Activated naive CD4-positive, alpha-beta T cell treated with anti-CD3 and anti-CD28 coated beads, Interleukin-2, amount 50 U/mL, for 72 hours (primary cell): ENCODE results near the gene TMEM225B. TPM values are rescaled to one million over a fixed set of nuclear protein-coding genes. Genes with fewer than 3 reads are reported as not detected.
"Not testable (repeated sequence)": the region's sequence is repeated elsewhere in the genome, so short reads cannot be mapped to it uniquely, and the experiment has no call there.

Experiments used
- ATAC-seq, 2 donors: fragments of 150-1000 bp; cut with Tn5 transposase; 2 replicates each; pipeline ENCODE4 v1.10.0; 2021; ENCODE audit warnings: mild to moderate bottlenecking in 2 of 2, moderate library complexity in 2 of 2
- DNase-seq, 2 donors: peaks; one replicate each; pipeline ENCODE4 v3.0.0; 2021 to 2022; ENCODE audit warnings: low spot score in 2 of 2
- H3K27ac Mint-ChIP-seq, 2 donors: one replicate each; pipeline ENCODE4 v1.8.0; 2022; ENCODE audit warnings: mild to moderate bottlenecking in 2 of 2, mixed read lengths in 2 of 2
- H3K36me3 Mint-ChIP-seq, 2 donors: one replicate each; pipeline ENCODE4 v1.8.0; 2022; ENCODE audit warnings: mixed read lengths in 2 of 2
- H3K9me3 Mint-ChIP-seq, 2 donors: one replicate each; pipeline ENCODE4 v1.8.0; 2022; ENCODE audit warnings: mixed read lengths in 2 of 2
- total RNA-seq, 2 donors: library from RNA; stranded (reverse); gene quantifications; one replicate each; pipeline ENCODE4 v1.2.3, GENCODE V29; 2022

TMEM225B gene, protein sequence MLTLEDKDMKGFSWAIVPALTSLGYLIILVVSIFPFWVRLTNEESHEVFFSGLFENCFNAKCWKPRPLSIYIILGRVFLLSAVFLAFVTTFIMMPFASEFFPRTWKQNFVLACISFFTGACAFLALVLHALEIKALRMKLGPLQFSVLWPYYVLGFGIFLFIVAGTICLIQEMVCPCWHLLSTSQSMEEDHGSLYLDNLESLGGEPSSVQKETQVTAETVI
- 1 to 10 TPM in 1 of 2 donors, under 1 TPM in 1; 0.76 to 4.1 TPM for total RNA-seq

DNA sequence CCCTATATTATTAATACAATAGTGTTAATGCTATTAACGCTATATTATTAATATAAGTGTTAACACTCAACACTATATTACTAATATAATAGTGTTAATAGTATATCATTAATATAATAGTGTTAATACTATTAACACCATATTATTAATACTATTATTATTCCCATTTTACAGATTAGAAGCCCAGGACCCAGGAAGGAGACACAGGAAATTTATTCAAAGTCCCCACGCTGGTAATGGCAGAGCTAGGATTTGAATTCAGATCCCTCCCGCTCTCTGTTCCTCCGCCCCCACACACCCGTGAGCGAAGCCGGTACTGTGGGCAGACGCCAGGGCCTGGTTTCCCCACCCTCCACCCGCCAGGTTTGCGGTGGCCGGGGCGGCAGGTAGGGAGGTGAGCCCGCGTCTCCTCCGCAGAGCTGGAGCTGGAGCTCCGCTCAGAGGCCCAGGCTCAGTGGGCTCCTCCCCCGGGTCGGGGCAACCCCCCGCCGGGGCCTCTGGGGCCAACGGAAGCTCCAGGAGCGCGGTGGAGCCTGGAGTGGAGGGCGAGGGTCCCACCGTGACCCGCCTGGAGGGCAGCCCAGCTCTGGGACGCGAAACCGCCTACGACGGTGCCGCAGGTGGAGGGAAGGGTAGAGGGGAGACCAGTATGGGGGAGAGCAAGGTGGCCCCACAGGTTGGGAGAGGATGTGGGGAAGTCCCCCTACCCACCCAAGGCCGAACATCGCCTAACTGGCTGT, at the start of gene TMEM225B:
Gene TMEM225B (plus strand): TSS at position 506 of the 740 bp plus-strand sequence. CDS start 6,122 bp downstream, outside the sequence.
- peak; percentile 46 to 50 for ATAC-seq
- Mint-ChIP-seq H3K27ac (no peak within 1 kb of the TSS), H3K9me3 (no peaks in the 10 kb centered on the region), H3K36me3 (no peaks in the 10 kb centered on the region)
- no peak for DNase-seq

DNA sequence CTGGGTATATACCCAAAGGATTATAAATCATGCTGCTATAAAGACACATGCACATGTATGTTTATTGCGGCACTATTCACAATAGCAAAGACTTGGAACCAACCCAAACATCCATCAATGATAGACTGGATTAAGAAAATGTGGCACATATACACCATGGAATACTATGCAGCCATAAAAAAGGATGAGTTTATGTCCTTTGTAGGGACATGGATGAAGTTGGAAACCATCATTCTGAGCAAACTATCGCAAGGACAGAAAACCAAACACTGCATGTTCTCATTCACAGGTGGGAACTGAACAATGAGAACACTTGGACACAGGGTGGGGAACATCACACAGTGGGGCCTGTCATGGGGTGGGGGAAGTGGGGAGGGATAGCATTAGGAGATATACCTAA, 48.5 kb upstream of the TMEM225B start:
- H3K27ac Mint-ChIP-seq, ATAC-seq, DNase-seq: not testable (repeated sequence)
- peaks cover 4 to 18% of the 10 kb centered on the region in 2 donors for H3K9me3 Mint-ChIP-seq
- H3K36me3 Mint-ChIP-seq: peaks cover 17 to 28% of the 10 kb centered on the region in 2 donors

DNA sequence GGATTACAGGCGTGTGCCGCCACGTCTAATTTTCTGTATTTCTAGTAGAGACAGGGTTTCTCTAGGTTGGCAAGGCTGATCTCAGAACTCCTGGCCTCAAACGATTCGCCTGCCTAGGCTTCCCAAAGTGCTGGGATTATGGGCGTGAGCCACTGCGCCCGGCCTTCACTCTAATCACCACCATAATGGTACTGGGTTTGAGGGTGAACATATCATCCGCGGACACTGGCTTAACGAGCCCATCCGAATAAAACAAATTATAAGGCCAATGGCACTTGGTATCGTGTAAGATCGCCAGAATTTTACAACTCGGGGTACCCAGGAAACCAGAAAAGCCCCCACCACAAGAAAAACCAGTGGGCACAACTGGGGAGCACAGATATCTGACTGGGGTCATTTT, 46.7 kb upstream of the TMEM225B start:
- ATAC-seq (peak in 1 of 2 donors; percentile 2), DNase-seq (no peak)
- Mint-ChIP-seq H3K9me3 (peaks cover 4 to 14% of the 10 kb centered on the region in 2 donors), H3K36me3 (peaks cover 21 to 26% of the 10 kb centered on the region in 2 donors), H3K27ac (peak overlapping the region; percentile 8 to 97)

DNA sequence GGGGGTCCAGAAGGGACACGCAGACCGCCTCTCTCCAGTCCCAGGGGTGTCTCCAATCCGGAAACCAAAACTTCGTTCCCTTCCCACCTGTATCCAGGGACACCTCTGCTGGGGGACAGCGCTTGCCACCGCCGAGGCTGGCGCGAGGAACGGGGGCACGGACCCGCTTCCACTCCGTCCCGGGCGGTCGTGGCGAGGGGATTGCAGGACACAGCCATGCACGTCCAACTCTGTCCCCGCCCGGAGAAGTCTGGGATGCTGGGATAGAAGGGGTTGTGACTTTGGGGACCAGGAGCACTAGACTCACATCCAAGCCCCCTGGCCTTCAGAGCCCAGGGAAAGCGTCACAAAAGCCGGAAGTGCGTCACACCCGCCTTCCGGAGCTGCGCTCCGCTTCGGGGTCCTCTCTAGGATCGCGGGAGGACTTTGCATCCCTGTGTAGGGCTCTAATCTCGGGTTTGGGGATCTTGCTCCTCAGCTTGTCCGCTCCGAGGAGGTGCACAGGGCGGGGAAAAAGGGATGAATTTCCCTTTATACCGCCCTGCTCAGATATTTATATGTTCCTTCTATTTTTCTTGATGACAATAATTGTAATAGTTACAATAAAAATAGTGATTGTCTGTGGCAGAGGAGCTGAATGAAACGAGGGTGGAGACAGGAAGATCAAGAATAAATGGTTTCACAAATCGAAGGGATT, 46.2 kb upstream of the TMEM225B start, which contains the start of gene FAM200A:
Gene FAM200A (minus strand): TSS at position 348 of the 697 bp plus-strand sequence. CDS start 3,707 bp downstream, outside the sequence.
- DNase-seq (peak; percentile 72 to 78), ATAC-seq (peak; percentile 99 to 100)
- peak within 1 kb of the TSS; percentile 8 to 97 for H3K27ac Mint-ChIP-seq
- peaks cover 4 to 13% of the 10 kb centered on the region in 2 donors for H3K9me3 Mint-ChIP-seq
- H3K36me3 Mint-ChIP-seq: peaks cover 21 to 24% of the 10 kb centered on the region in 2 donors

DNA sequence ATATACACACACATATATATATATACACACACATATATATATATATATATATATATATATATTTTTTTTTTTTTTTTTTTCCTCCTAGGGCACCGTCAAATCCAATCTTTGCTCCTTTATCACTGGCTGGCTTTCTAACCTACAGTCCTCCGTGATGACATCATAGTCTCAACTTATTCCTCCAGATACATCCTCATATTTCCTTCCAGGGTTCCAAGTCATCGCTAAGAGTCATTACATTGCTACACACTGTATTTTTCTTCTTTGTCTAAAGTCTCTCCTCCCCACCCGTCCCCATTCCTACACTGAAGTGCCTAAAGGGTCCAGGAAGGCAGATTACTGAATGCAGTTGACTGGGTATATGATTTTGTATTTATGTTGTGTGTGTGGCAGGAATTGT, 45.0 kb upstream of the TMEM225B start:
- Mint-ChIP-seq H3K9me3 (peaks cover 4 to 8% of the 10 kb centered on the region in 2 donors), H3K36me3 (peaks cover 29 to 30% of the 10 kb centered on the region in 2 donors), H3K27ac (no peak overlapping the region)
- DNase-seq (no peak), ATAC-seq (no peak)

DNA sequence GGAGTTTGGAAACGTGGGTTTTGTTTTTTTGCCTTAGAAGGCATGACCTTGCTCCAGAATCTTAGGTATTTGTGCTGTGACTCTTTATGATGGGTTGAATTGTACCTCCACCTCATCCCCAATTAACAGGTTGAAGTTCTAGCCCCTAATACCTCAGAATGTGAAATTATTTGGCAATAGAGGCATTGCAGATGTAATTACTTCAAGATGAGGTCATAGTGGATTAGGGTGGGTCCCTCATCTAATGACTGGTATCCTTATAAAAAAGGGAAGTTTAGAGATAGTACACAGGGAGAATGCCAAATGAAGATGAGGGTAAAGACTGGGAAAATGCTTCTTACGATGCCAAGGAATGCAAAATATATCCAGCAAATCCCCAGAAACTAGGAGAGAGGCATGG, 43.1 kb upstream of the TMEM225B start:
- H3K36me3 Mint-ChIP-seq: peaks cover 22 to 33% of the 10 kb centered on the region in 2 donors
- no peak overlapping the region for H3K27ac Mint-ChIP-seq
- DNase-seq: no peak
- no peaks in the 10 kb centered on the region for H3K9me3 Mint-ChIP-seq
- no peak for ATAC-seq

DNA sequence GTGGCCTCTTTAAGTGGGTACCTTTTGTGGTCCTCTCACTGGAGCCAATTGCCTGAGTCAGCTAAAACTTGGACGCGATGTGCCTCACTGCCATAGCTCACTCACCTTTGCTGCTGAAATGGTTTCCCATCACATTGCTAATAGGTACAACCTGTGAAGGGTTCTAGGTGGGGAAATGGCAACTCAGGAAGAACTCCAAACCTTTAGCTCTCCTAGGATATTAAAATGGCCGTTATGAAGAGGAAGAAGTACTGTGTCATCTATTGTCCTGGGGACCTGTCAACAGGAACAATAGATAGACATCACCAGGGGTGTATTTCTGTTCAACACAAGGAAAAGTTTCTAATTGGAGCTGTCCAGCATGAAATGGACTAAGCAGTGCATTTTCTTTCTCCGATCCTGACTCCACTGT, 40.9 kb upstream of the TMEM225B start:
- H3K27ac Mint-ChIP-seq: peak overlapping the region; percentile 97 to 100
- ATAC-seq: no peak
- peaks cover 27 to 41% of the 10 kb centered on the region in 2 donors for H3K36me3 Mint-ChIP-seq

DNA sequence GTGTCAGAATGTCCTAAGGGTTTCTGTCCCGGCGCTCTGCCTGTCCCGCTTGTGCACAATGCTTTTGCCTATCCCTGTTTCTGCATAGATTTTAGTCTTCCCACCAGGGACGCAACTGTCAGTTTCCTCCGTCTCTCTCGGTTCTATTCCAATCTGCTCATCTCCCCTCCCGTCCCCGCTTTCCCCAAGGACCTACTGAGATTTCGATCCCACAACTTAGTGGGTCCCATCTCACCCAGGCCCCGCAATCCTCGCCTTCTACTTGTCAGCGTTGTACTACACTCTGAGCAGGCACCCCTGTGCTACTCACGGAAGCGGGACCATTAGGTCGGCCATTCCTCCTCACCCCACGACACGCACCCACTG, 40.1 kb upstream of the TMEM225B start:
- peak overlapping the region; percentile 97 to 100 for H3K27ac Mint-ChIP-seq

More for the DNA sequence above, 40.9 kb upstream of the TMEM225B start:
- DNase-seq: no peak
- no peaks in the 10 kb centered on the region for H3K9me3 Mint-ChIP-seq

DNA sequence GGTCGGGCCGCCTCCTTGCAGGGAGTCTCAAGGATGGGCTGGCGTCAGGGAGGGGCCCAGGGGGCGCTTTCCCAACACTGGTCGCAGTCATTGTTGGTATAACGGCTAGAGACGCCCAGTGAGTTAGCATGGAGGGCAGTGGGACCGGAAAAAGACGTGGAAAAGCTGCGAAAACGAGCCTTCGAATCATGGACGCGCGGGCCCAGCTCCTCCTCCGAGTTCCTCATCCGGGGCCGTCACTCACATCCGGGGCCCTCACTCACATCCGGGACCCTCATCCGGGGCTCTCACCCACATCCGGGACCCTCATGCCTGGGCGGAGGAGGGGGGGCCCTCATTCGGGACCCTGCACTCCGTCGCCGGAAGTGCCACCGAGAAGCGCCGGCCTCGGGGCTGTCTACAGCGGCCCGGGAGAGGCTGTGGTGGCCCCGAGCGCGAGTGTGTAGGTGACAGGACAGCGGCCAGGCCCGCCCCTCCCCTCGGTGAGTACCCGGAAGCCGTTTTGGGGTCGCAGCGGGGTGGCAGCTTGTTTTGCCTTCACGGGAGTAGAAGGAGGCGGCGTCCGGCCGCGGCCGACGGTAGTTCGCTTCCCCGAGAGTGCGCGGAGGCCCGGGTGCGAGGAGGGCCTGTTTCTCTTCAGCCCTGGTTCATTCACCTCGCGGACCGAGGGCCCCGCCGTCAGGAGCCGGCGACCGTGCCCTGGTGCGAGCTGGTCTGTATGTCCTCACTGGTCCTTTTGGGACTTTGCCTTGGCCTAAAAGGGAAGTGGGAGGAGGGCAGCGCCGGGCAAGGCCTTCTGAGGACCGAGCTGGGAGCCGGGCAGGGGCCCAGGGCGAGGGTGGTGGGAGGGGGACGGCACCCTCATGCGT, 39.5 kb upstream of the TMEM225B start, which contains the start of gene ZNF655:
Gene ZNF655 (plus strand): TSS at position 337 of the 869 bp plus-strand sequence. CDS start 1,918 bp downstream, outside the sequence.
- DNase-seq (peak; percentile 82 to 92), ATAC-seq (peak; percentile 80 to 88)
- no peaks in the 10 kb centered on the region for H3K9me3 Mint-ChIP-seq
- H3K27ac Mint-ChIP-seq: peak within 1 kb of the TSS; percentile 97 to 100
- peaks cover 37 to 49% of the 10 kb centered on the region in 2 donors for H3K36me3 Mint-ChIP-seq

More for the DNA sequence above, 40.1 kb upstream of the TMEM225B start:
- DNase-seq: no peak
- Mint-ChIP-seq H3K9me3 (no peaks in the 10 kb centered on the region), H3K36me3 (peaks cover 34 to 48% of the 10 kb centered on the region in 2 donors)
- peak; percentile 61 for ATAC-seq

DNA sequence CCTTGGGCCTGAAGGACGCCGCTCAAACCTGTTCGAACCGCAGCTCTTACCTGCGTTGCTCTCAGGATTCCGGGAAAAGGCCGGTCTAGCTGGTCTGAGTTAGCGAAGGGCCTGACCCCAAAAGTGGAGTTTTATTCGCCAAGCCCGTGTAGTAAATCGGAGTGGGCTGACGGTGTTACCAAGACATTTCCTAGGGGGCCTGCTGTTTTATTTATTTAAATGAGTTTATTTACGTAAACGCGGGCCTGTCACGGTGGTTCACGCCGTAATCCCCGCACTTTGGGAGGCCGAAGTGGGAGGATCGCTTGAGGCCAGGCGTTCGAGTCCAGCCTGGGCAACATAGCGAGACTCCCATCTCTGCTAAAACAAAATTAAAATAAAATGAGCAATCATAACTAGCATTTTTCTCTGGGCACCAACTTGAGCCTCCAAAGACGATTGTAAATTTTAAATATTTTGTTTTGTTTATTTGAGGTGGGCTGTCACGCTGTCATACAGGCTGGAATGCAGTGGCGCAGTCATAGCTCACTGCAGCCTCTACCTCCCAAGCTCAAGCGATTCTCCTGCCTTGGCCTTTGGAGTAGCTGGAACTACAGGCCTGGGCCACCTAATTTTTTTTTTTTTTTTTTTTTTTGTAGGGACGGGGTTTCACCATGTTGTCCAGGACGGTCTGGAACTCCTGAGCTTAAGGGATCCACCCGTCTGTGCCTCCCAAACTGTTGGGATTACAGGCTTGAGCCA, 38.7 kb upstream of the TMEM225B start:
- no peaks in the 10 kb centered on the region for H3K9me3 Mint-ChIP-seq
- DNase-seq: no peak
- H3K27ac Mint-ChIP-seq: peak overlapping the region; percentile 97 to 100
- ATAC-seq: no peak
- H3K36me3 Mint-ChIP-seq: peaks cover 45 to 57% of the 10 kb centered on the region in 2 donors

DNA sequence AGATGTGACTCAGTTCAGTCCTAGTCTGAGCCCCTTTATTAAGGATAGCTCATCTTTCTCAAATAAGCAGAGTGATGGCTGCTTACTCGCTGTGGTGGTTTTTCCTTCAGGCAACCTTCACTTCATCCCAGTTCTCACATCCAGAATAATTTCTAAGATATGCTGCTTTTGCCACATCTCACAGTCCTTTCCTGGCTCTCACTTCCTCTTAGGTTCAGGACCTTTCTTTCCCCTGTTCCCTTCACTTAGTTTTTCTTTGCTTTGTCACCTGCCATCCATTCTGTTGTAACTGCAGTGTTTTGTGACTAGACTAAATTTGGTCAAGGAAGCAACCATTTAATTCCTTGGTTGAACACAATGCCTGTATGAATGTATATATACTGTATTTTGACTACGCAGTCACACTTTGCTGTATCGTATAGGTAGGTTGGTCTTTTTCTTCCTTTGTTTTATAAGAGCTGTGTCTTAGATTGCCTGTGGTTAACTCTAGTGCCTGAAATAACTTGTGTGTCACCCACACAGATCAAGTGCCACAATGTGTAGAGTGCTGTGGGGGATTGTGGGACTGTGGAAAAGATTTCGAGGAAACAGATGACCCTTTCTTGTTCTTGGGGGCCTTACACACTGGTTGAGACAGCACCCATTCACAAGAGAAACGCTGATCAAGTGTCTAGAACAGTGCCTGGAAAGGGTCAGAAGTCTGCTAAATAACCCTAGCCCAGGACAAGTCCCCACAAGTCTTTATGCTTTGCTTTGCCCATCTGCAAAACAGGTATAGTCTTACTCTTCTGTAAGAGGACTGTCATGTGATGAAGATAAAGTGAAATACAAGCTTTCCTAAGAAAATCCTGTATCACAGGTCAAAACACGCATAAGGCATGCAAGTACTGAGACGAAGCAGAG, 37.0 kb upstream of the TMEM225B start:
- no peaks in the 10 kb centered on the region for H3K9me3 Mint-ChIP-seq
- DNase-seq (no peak), ATAC-seq (no peak)
- H3K27ac Mint-ChIP-seq: peak overlapping the region; percentile 8 to 97
- peaks cover 49 to 58% of the 10 kb centered on the region in 2 donors for H3K36me3 Mint-ChIP-seq

DNA sequence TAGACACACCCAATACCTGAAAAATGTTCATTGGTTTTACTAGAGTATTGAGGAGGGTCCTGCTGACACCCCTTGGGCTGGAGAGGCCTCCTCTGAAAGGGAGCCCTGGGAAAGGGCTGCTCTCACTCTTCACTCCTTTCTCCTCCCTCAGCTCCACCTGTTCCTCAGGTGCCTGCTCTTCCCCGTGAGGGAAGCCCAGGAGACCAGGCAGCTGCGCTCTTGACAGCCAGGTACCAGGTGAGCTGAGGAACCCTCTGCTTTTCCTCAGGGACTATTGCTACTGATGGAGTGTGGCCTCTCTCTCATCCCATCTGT, 36.4 kb upstream of the TMEM225B start:
- ATAC-seq: no peak
- Mint-ChIP-seq H3K36me3 (peaks cover 49 to 58% of the 10 kb centered on the region in 2 donors), H3K27ac (peak overlapping the region; percentile 48 to 73), H3K9me3 (no peaks in the 10 kb centered on the region)
- DNase-seq: no peak

DNA sequence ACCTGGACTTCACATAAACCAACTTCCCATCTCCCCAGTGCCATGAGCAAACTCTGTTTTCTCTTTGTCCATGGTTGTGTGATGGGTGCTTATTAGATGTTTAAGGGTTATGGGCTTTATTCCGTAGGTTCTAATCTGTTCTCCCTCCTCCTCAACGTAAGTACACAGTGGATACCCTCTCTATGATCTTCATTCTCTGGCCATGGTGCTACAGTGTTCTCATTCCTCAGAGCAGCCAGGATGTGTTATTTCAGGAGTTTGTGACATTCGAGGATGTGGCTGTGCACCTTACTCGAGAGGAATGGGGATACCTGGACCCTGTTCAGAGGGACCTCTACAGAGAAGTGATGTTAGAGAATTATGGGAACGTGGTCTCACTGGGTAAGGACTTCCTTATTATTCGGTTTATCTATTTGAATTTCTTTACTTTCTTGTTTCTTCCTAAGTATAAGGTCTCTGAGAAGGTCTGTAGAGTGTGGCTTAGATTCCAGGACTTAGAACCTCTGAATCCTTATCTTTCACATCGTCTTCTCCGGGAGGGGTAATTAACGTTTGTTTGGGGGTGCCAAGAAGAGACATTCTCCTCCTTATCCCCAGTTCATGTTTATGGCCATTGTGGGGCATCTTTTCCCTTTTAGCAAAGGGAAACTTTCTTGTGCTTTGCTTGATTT, 35.8 kb upstream of the TMEM225B start:
- peak overlapping the region; percentile 48 to 73 for H3K27ac Mint-ChIP-seq
- H3K36me3 Mint-ChIP-seq: peaks cover 45 to 56% of the 10 kb centered on the region in 2 donors
- no peak for ATAC-seq
- H3K9me3 Mint-ChIP-seq: no peaks in the 10 kb centered on the region
- no peak for DNase-seq

DNA sequence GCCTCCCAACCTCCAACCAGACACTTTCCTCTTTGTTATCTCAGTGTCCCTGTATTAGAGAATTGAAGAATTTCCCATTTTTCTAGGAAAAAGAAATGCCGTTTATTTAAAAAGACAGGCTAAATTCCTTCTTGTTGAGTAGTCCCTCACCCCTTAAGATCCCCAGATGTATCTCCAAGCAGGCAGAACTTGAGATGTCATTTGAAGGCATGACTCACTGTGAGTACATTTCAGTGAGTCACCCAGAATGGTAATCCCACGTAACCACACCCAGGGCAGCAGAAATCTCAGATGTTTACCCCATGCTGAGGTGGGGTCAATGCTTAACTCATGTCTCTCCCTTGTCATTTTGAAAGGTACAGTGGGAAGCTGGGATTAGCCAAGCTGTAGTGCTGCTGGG, 35.2 kb upstream of the TMEM225B start:
- ATAC-seq (peak; percentile 74 to 76), DNase-seq (peak; percentile 54 to 62)
- Mint-ChIP-seq H3K9me3 (no peaks in the 10 kb centered on the region), H3K36me3 (peaks cover 39 to 50% of the 10 kb centered on the region in 2 donors), H3K27ac (peak overlapping the region; percentile 57 to 73)
